ENCODE results near the gene ATCAY.

ATCAY gene

DNA sequence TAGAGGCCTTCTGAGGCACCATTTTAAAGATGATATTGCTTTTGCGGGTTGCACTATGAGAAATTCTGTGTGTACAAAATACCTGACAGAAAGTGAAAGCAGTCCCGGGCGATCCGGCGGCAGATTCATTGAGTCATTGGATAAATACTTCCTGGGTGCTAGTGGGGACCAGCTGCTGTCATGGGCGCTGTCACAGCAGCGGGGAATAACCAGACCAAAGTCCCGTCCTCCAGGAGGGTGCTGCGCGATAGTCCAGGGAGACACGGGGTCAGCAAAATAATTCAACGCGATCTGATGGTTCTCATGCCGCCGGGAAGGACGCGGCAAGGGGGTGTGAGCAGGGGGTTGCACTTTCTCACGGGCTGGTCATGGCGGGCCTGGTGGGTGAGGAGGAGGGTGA, 25.2 kb upstream of the ATCAY start:
- TF ChIP-seq EZH2phosphoT487 (IDR thresholded peaks at IDR 0.05; ENCODE audit: low read depth), result no peak
- Histone ChIP-seq H3K36me3 (replicated peaks; ENCODE audit: low read depth, low read length) (no peaks in the 10 kb centered on the region), H3K9me3 (ENCODE audit: insufficient read depth, low read length) (0 out of 2 replicates have a peak, but pooled peaks cover 3% of the 10 kb centered on the region), H3K9ac (ENCODE audit: low read length) (no peak overlapping the region), H3K27ac (ENCODE audit: low read length) (no peak overlapping the region), H3K4me3 (ENCODE audit: low read length) (no peak overlapping the region), H3K79me2 (ENCODE audit: low read length) (no peaks in the 10 kb centered on the region), H3K4me2 (ENCODE audit: low read length) (no peak overlapping the region), H2AFZ (ENCODE audit: low read depth, low read length) (no peak overlapping the region), H3K4me1 (ENCODE audit: low read length) (no peaks in the 10 kb centered on the region), H3K27me3 (ENCODE audit: low read depth, low read length) (no peaks in the 10 kb centered on the region), H4K20me1 (ENCODE audit: insufficient read depth, low read length) (no peaks in the 10 kb centered on the region)

- H3K36me3 ChIP-seq (replicated peaks; ENCODE audit: low read depth, low read length), result no peaks in the 10 kb centered on the region
- H3K4me3 ChIP-seq (ENCODE audit: low read length), result no peak overlapping the region
- H3K4me2 ChIP-seq (ENCODE audit: low read length), result no peak overlapping the region
Observed at GRCh38 chr19:3857449-3858003, 23.0 kb upstream of the ATCAY start.

DNA sequence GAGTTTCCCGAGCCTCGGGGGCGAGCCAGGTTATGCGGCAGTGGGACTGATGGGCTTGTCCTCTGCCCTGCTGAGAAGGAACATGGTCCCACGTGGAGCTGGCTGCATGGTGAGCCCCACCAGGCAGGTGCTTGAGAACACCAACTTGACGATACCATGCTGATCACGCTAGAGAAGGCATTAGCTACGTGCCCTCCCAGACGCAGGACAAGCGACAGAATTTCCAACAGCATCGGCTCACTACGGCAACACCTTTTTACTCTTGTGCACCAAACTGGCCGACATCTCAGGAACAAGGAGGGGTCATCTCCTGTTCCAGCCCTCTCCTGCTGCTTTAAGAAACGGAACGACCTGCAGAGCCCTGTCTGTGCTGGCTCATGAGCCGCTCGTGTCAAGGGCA, 20.0 kb upstream of the ATCAY start:
- Histone ChIP-seq H3K4me2 (ENCODE audit: low read length) (no peak overlapping the region), H3K27me3 (ENCODE audit: low read depth, low read length) (no peaks in the 10 kb centered on the region), H3K36me3 (replicated peaks; ENCODE audit: low read depth, low read length) (no peaks in the 10 kb centered on the region), H4K20me1 (ENCODE audit: insufficient read depth, low read length) (no peaks in the 10 kb centered on the region), H3K9ac (ENCODE audit: low read length) (no peak overlapping the region), H3K9me3 (ENCODE audit: insufficient read depth, low read length) (no peaks in the 10 kb centered on the region), H3K27ac (ENCODE audit: low read length) (no peak overlapping the region), H3K4me3 (ENCODE audit: low read length) (no peak overlapping the region), H3K4me1 (ENCODE audit: low read length) (no peaks in the 10 kb centered on the region), H2AFZ (ENCODE audit: low read depth, low read length) (no peak overlapping the region), H3K79me2 (ENCODE audit: low read length) (no peaks in the 10 kb centered on the region)
- TF ChIP-seq CTCF (IDR thresholded peaks at IDR 0.05; ENCODE audit: low read depth, low read length) (no peak), EZH2phosphoT487 (IDR thresholded peaks at IDR 0.05; ENCODE audit: low read depth) (no peak)

More at GRCh38 chr19:3857449-3858003, 23.0 kb upstream of the ATCAY start:
- Histone ChIP-seq H2AFZ (ENCODE audit: low read depth, low read length) (no peak overlapping the region), H3K4me1 (ENCODE audit: low read length) (no peaks in the 10 kb centered on the region), H3K9ac (ENCODE audit: low read length) (no peak overlapping the region), H3K79me2 (ENCODE audit: low read length) (no peaks in the 10 kb centered on the region), H4K20me1 (ENCODE audit: insufficient read depth, low read length) (no peaks in the 10 kb centered on the region), H3K27me3 (ENCODE audit: low read depth, low read length) (no peaks in the 10 kb centered on the region), H3K9me3 (ENCODE audit: insufficient read depth, low read length) (no peaks in the 10 kb centered on the region), H3K27ac (ENCODE audit: low read length) (no peak overlapping the region)
- no peak for TF ChIP-seq CTCF (IDR thresholded peaks at IDR 0.05; ENCODE audit: low read depth, low read length)
- TF ChIP-seq EZH2phosphoT487 (IDR thresholded peaks at IDR 0.05; ENCODE audit: low read depth), result no peak

- no peak overlapping the region for H3K9ac ChIP-seq (ENCODE audit: low read length)
- no peak overlapping the region for H3K27ac ChIP-seq (ENCODE audit: low read length)
- no peaks in the 10 kb centered on the region for H3K4me1 ChIP-seq (ENCODE audit: low read length)
- H3K36me3 ChIP-seq (replicated peaks; ENCODE audit: low read depth, low read length), result no peaks in the 10 kb centered on the region
- TF ChIP-seq EZH2phosphoT487 (IDR thresholded peaks at IDR 0.05; ENCODE audit: low read depth) (no peak), CTCF (IDR thresholded peaks at IDR 0.05; ENCODE audit: low read depth, low read length) (no peak)
- peaks cover 17% of the 10 kb centered on the region for H3K27me3 ChIP-seq (ENCODE audit: low read depth, low read length)
- no peaks in the 10 kb centered on the region for H3K9me3 ChIP-seq (ENCODE audit: insufficient read depth, low read length)
- no peak overlapping the region for H2AFZ ChIP-seq (ENCODE audit: low read depth, low read length)
- no peak overlapping the region for H3K4me2 ChIP-seq (ENCODE audit: low read length)
- H3K4me3 ChIP-seq (ENCODE audit: low read length), result no peak overlapping the region
- H3K79me2 ChIP-seq (ENCODE audit: low read length), result no peaks in the 10 kb centered on the region
- no peaks in the 10 kb centered on the region for H4K20me1 ChIP-seq (ENCODE audit: insufficient read depth, low read length)
Observed at GRCh38 chr19:3862826-3863500, 17.5 kb upstream of the ATCAY start.

Data from OCI-LY3 (cell line).